IMR-90 (cell line): ENCODE measurements around the gene GAS7. TPM values are rescaled to one million over a fixed set of nuclear protein-coding genes. Genes with fewer than 3 reads are reported as not detected.
A peak's percentile ranks its signal among the peaks of the same experiment; 100 is the strongest.

Experiments
- ATAC-seq: fragments of 200-7000 bp; cut with Tn5 transposase; 2 replicates; pipeline ENCODE4 v1.9.1; 2020; ENCODE audit warnings: low read depth, mild to moderate bottlenecking, moderate library complexity
- BruUV-seq: library from RNA; stranded (reverse); fragments of 400-500 nt; replicated peaks from 2 replicates; lab custom pipeline; 2021; lab: Mats Ljungman, UMichigan
- CTCF ChIA-PET: fragments of 300-600 bp; formaldehyde crosslinking; extraction: SDS; loops from one replicate; lab custom pipeline; 2021; ENCODE audit warnings: antibody characterized with exemption; lab: Yijun Ruan, JAX
- POLR2A ChIA-PET: fragments of 300-600 bp; sonication (Branson Sonifier 250); formaldehyde crosslinking; loops from one replicate; lab custom pipeline; 2022; ENCODE audit warnings: antibody characterized with exemption; ENCODE audit not compliant: unreplicated experiment; lab: Charles Lee
- DNase-seq: peaks from one replicate; pipeline ENCODE4 v3.0.0; 2013
- H2AFZ ChIP-seq: replicated peaks from 2 replicates; pipeline ENCODE3; 2013; ENCODE audit warnings: low read length, mild to moderate bottlenecking; ENCODE audit not compliant: poor library complexity
- H2AK5ac ChIP-seq: 2 replicates; pipeline ENCODE4 v1.6.1; 2013; ENCODE audit warnings: low read depth, low read length, inconsistent platforms
- H2AK9ac ChIP-seq: replicated peaks from 2 replicates; pipeline ENCODE3; 2013; ENCODE audit warnings: mild to moderate bottlenecking, low read depth, low read length, moderate library complexity; ENCODE audit not compliant: poor library complexity
- H2BK120ac ChIP-seq: 2 replicates; pipeline ENCODE4 v1.6.1; 2013; ENCODE audit warnings: low read depth, low read length, inconsistent platforms
- H2BK15ac ChIP-seq: 3 replicates; pipeline ENCODE4 v1.6.1; 2013; ENCODE audit warnings: low read depth, low read length, inconsistent platforms
- H2BK20ac ChIP-seq: 2 replicates; pipeline ENCODE4 v1.6.1; 2013; ENCODE audit warnings: low read depth, mild to moderate bottlenecking, inconsistent platforms, low read length, moderate library complexity
- H2BK5ac ChIP-seq: 2 replicates; pipeline ENCODE4 v1.6.1; 2013; ENCODE audit warnings: mild to moderate bottlenecking, low read depth, low read length, inconsistent platforms; ENCODE audit not compliant: poor library complexity, severe bottlenecking
- H3K14ac ChIP-seq: replicated peaks from 2 replicates; pipeline ENCODE4 v1.6.1; 2013; ENCODE audit warnings: low read depth, low read length, inconsistent platforms
- H3K18ac ChIP-seq: 2 replicates; pipeline ENCODE4 v1.6.1; 2013; ENCODE audit warnings: low read depth, low read length, control low read depth
- H3K23ac ChIP-seq: 2 replicates; pipeline ENCODE4 v1.6.1; 2013; ENCODE audit warnings: low read depth, low read length, inconsistent platforms
- H3K27ac ChIP-seq: 2 replicates; pipeline ENCODE4 v1.5.1; 2013; ENCODE audit warnings: mild to moderate bottlenecking, control low read depth, low read length; ENCODE audit not compliant: insufficient read depth
- H3K27me3 ChIP-seq: 2 replicates; pipeline ENCODE4 v1.6.1; 2013; ENCODE audit warnings: low read length; ENCODE audit not compliant: control insufficient read depth, insufficient read depth
- H3K36me3 ChIP-seq: 2 replicates; pipeline ENCODE4 v1.6.1; 2013; ENCODE audit warnings: low read length, mixed read lengths; ENCODE audit not compliant: control insufficient read depth, insufficient read depth
- H3K4ac ChIP-seq: 2 replicates; pipeline ENCODE4 v1.6.1; 2013; ENCODE audit warnings: low read depth, low read length, inconsistent platforms
- H3K4me1 ChIP-seq: 2 replicates; pipeline ENCODE4 v1.6.1; 2013; ENCODE audit warnings: low read length, mixed read lengths; ENCODE audit not compliant: control insufficient read depth, insufficient read depth
- H3K4me2 ChIP-seq: 2 replicates; pipeline ENCODE4 v1.6.1; 2013; ENCODE audit warnings: low read depth, mild to moderate bottlenecking, control low read depth, low read length, moderate library complexity
- H3K4me3 ChIP-seq: 2 replicates; pipeline ENCODE4 v1.5.1; 2013; ENCODE audit warnings: low read depth, mild to moderate bottlenecking, control low read depth, low read length, moderate library complexity; ENCODE audit not compliant: insufficient read depth
- H3K56ac ChIP-seq: 2 replicates; pipeline ENCODE4 v1.6.1; 2013; ENCODE audit warnings: low read length, inconsistent platforms; ENCODE audit not compliant: insufficient read depth; ENCODE audit errors: extremely low read depth
- H3K79me1 ChIP-seq, 2 experiments: 2 replicates each; pipeline ENCODE4 v1.6.1; 2013; ENCODE audit warnings: low read length in 2 of 2, inconsistent platforms in 1 of 2, low read depth in 1 of 2
- H3K9ac ChIP-seq: 2 replicates; pipeline ENCODE4 v1.6.1; 2013; ENCODE audit warnings: low read depth, low read length, control low read depth
- H3K9me1 ChIP-seq: 2 replicates; pipeline ENCODE4 v1.6.1; 2013; ENCODE audit warnings: low read length, inconsistent platforms; ENCODE audit not compliant: insufficient read depth
- H3K9me3 ChIP-seq: 2 replicates; pipeline ENCODE4 v1.6.1; 2013; ENCODE audit warnings: low read length; ENCODE audit not compliant: control insufficient read depth, insufficient read depth
- H4K20me1 ChIP-seq: 2 replicates; pipeline ENCODE4 v1.6.1; 2013; ENCODE audit warnings: low read length, inconsistent platforms; ENCODE audit not compliant: insufficient read depth
- H4K5ac ChIP-seq: 2 replicates; pipeline ENCODE4 v1.6.1; 2013; ENCODE audit warnings: mild to moderate bottlenecking, low read depth, low read length, control low read depth
- H4K8ac ChIP-seq, 2 experiments: 2 replicates each; pipeline ENCODE4 v1.6.1; 2013; ENCODE audit warnings: low read depth in 2 of 2, low read length in 2 of 2, control low read depth in 1 of 2, inconsistent platforms in 1 of 2
- H4K91ac ChIP-seq: 2 replicates; pipeline ENCODE4 v1.6.1; 2013; ENCODE audit warnings: low read depth, low read length, inconsistent platforms; ENCODE audit not compliant: insufficient read depth
- BHLHE40 ChIP-seq: fragments of 150-350 bp; IDR thresholded peaks from 2 replicates; pipeline ENCODE4 v1.6.1; 2016; ENCODE audit warnings: mild to moderate bottlenecking, low read depth, low read length
- CEBPB ChIP-seq: IDR thresholded peaks from 2 replicates; pipeline ENCODE4 v1.6.1; 2012; ENCODE audit warnings: low read depth, low read length, improper control_type of control experiment
- CHD1 ChIP-seq: IDR thresholded peaks from 2 replicates; pipeline ENCODE4 v1.6.1; 2012; ENCODE audit warnings: low read depth, low read length, improper control_type of control experiment
- CTCF ChIP-seq: conservative IDR thresholded peaks from 2 replicates; pipeline ENCODE4 v1.5.1; 2012; ENCODE audit warnings: mild to moderate bottlenecking, low read depth, low read length, improper control_type of control experiment
- ELK1 ChIP-seq: fragments of 150-350 bp; IDR thresholded peaks from 2 replicates; pipeline ENCODE4 v1.6.1; 2016; ENCODE audit warnings: low read depth, mild to moderate bottlenecking, low read length, moderate library complexity, borderline replicate concordance
- FOS ChIP-seq: fragments of 150-350 bp; IDR thresholded peaks from 2 replicates; pipeline ENCODE4 v1.6.1; 2016; ENCODE audit warnings: low read depth, low read length
- MAFK ChIP-seq: IDR thresholded peaks from 2 replicates; pipeline ENCODE4 v1.6.1; 2012; ENCODE audit warnings: low read depth, low read length, improper control_type of control experiment
- MAZ ChIP-seq: IDR thresholded peaks from 2 replicates; pipeline ENCODE4 v1.6.1; 2012; ENCODE audit warnings: low read depth, mild to moderate bottlenecking, low read length, improper control_type of control experiment, moderate library complexity, borderline replicate concordance
- NFE2L2 ChIP-seq: fragments of 150-350 bp; IDR thresholded peaks from 2 replicates; pipeline ENCODE4 v1.6.1; 2016; ENCODE audit warnings: low read depth, mild to moderate bottlenecking, low read length
- POLR2A ChIP-seq: IDR thresholded peaks from 2 replicates; pipeline ENCODE4 v1.6.1; 2012; ENCODE audit warnings: mild to moderate bottlenecking, low read depth, low read length
- RAD21 ChIP-seq: IDR thresholded peaks from 2 replicates; pipeline ENCODE4 v1.6.1; 2012; ENCODE audit warnings: low read length, improper control_type of control experiment
- RCOR1 ChIP-seq: IDR thresholded peaks from 2 replicates; pipeline ENCODE4 v1.6.1; 2012; ENCODE audit warnings: mild to moderate bottlenecking, low read length, improper control_type of control experiment; ENCODE audit not compliant: insufficient replicate concordance
- RFX5 ChIP-seq: IDR thresholded peaks from 2 replicates; pipeline ENCODE4 v1.8.0; 2012; ENCODE audit warnings: low read depth, mild to moderate bottlenecking, low read length, moderate library complexity
- SMC3 ChIP-seq: fragments of 150-350 bp; IDR thresholded peaks from 2 replicates; pipeline ENCODE4 v1.6.1; 2016; ENCODE audit warnings: low read depth, mild to moderate bottlenecking, antibody characterized with exemption, low read length, moderate library complexity
- WGBS, 2 experiments: methylation state at CpG; one replicate each; pipeline versions ENCODE4 v1.1.5 to v1.1.7; 2013; ENCODE audit warnings: missing lambda C conversion rate in 2 of 2; ENCODE audit not compliant: insufficient read length in 1 of 2; ENCODE audit errors: extremely low coverage in 2 of 2; 5-methylcytosine and 5-hydroxymethylcytosine counted together
- dilution Hi-C: fragments of 300-500 bp; cut with HindIII; formaldehyde crosslinking; loops from one replicate; pipeline ENCODE4 v1.14.3; 2018; ENCODE audit warnings: low sequenced_read_pairs; ENCODE audit not compliant: unreplicated experiment
- in situ Hi-C: fragments of 300-500 bp; cut with MboI; formaldehyde crosslinking; loops from 3 replicates; pipeline ENCODE4 v1.14.3; 2019; ENCODE audit warnings: low sequenced_read_pairs, inconsistent platforms, mixed read lengths
- intact Hi-C: fragments of 100-400 bp; cut with micrococcal nuclease; formaldehyde crosslinking; loops from 2 replicates; pipeline ENCODE4 v1.10.0; 2022
- polyA plus RNA-seq, 3 experiments: library from polyadenylated mRNA; depleted of rRNA; stranded (reverse); fragments of >200 nt; gene quantifications; 2 replicates each; pipeline ENCODE4 v1.2.3, GENCODE V29; 2012; ENCODE audit warnings: low replicate concordance in 1 of 3
- total RNA-seq: library from RNA; depleted of rRNA; stranded (reverse); fragments of >200 nt; gene quantifications from 2 replicates; pipeline ENCODE4 v1.2.3, GENCODE V29; 2012
- TF ChIP-seq, protein P1 (sequence below): fragments of 150-350 bp; IDR thresholded peaks from 2 replicates; pipeline ENCODE4 v1.6.1; 2017; ENCODE audit warnings: mild to moderate bottlenecking, antibody characterized with exemption, low read length, low read depth

The GAS7 gene
- total and polyA plus RNA-seq, 2 of the 4 experiments (the other 2 are of a cell fraction): 4.6 to 5.0 TPM

DNA sequence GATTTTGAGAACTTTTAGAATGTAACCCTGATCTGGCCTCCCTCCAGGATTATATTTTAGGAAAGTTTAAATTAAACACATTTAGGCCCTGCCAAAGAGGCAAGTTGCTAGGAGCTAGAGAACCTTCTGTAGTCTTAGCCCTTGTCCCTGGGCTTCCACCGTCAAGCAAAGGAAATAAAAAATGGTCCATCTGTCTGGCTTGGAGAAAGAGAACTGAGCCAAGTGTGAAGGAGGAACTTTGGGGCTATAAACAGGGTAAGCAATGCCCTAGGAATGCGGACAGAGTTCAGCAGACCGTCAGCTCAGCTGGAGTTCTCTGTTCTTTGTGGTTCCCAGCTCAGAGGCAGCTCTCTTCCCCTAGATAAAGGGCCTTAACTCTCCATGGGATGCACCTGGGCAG lies 323.0 kb downstream of the GAS7 start:
- dilution Hi-C loops: no loop called here
- no peaks in the 10 kb centered on the region for H3K9me1 ChIP-seq
- in situ Hi-C loops: no loop called here
- no peak overlapping the region for H4K8ac ChIP-seq
- BruUV-seq: no TSS peak
- no peaks in the 10 kb centered on the region for H4K20me1 ChIP-seq
- H3K23ac ChIP-seq: no peak overlapping the region
- ChIA-PET CTCF (interaction anchor here (0.7 kb wide), 1 partner anchor 15 kb away, joined by 4 read pairs; no protein-coding TSS in a partner anchor), POLR2A (no interaction called here)
- no peak overlapping the region for H3K4me2 ChIP-seq
- H2BK120ac ChIP-seq: no peak overlapping the region
- no peak overlapping the region for H3K4ac ChIP-seq
- no peaks in the 10 kb centered on the region; the same call in 1 of the 2 replicates for H3K4me1 ChIP-seq
- no peak overlapping the region for H4K5ac ChIP-seq
- H3K56ac ChIP-seq: no peak overlapping the region
- no peaks in the 10 kb centered on the region for H3K27me3 ChIP-seq
- no peak for TF ChIP-seq MAZ
- no peak for TF ChIP-seq CTCF
- TF ChIP-seq BHLHE40: no peak
- TF ChIP-seq RAD21: no peak
- TF ChIP-seq ELK1: no peak
- TF ChIP-seq CEBPB: no peak
- TF ChIP-seq, protein P1, sequence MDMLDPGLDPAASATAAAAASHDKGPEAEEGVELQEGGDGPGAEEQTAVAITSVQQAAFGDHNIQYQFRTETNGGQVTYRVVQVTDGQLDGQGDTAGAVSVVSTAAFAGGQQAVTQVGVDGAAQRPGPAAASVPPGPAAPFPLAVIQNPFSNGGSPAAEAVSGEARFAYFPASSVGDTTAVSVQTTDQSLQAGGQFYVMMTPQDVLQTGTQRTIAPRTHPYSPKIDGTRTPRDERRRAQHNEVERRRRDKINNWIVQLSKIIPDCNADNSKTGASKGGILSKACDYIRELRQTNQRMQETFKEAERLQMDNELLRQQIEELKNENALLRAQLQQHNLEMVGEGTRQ: no peak
- TF ChIP-seq RCOR1: no peak
- TF ChIP-seq MAFK: no peak
- no peak for TF ChIP-seq NFE2L2
- TF ChIP-seq SMC3: no peak
- TF ChIP-seq RFX5: no peak
- TF ChIP-seq POLR2A: no peak
- no peak for TF ChIP-seq FOS
- TF ChIP-seq CHD1: no peak
- DNase-seq (peak; percentile 61), ATAC-seq (peak; percentile 90)
- no peak overlapping the region for H2AFZ ChIP-seq
- no peak overlapping the region for H2BK15ac ChIP-seq
- no peak overlapping the region for H3K14ac ChIP-seq
- H2BK5ac ChIP-seq: no peak overlapping the region
- no peak overlapping the region for H2AK9ac ChIP-seq
- no peak overlapping the region for H3K27ac ChIP-seq
- no peak overlapping the region for H2AK5ac ChIP-seq
- no peak overlapping the region for H3K4me3 ChIP-seq
- WGBS, 2 experiments: no CpG with 5 or more reads among the region's 3 CpGs
- H3K9me3 ChIP-seq: no peaks in the 10 kb centered on the region; the same call in 1 of the 2 replicates
- H3K79me1 ChIP-seq: no peaks in the 10 kb centered on the region
- intact Hi-C loops: no loop called here
- H3K9ac ChIP-seq: no peak overlapping the region
- no peak overlapping the region for H2BK20ac ChIP-seq
- H3K36me3 ChIP-seq: no peaks in the 10 kb centered on the region
- H4K91ac ChIP-seq: no peak overlapping the region
- no peak overlapping the region for H3K18ac ChIP-seq
